ENCODE measurements around the gene TTLL3.

DNA sequence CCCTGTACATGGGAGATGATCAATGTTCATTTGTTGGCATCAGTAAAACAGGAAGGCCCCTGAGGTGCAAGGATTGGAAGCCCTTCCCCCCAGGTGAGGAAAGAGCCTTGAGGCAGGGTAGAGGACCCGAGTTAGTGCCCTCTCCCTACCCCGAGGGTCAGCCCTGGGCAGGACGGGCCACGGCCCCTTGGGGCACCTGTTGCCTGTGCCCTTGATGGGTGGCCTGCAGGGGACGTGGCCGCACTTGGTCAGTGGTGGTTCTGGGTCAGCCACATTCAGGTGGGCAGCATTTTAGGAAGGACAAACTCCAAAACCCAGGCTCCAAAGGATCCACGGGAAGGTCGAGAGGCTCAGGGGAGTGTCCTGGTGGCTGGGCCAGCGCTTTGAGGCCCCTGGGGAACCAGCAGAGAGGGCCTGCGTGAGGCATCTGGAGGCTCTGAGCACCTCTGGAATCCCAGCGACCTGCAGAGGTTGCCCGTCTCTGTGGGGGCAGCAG lies 49.5 kb downstream of the TTLL3 start:
- TF ChIP-seq, protein P1, sequence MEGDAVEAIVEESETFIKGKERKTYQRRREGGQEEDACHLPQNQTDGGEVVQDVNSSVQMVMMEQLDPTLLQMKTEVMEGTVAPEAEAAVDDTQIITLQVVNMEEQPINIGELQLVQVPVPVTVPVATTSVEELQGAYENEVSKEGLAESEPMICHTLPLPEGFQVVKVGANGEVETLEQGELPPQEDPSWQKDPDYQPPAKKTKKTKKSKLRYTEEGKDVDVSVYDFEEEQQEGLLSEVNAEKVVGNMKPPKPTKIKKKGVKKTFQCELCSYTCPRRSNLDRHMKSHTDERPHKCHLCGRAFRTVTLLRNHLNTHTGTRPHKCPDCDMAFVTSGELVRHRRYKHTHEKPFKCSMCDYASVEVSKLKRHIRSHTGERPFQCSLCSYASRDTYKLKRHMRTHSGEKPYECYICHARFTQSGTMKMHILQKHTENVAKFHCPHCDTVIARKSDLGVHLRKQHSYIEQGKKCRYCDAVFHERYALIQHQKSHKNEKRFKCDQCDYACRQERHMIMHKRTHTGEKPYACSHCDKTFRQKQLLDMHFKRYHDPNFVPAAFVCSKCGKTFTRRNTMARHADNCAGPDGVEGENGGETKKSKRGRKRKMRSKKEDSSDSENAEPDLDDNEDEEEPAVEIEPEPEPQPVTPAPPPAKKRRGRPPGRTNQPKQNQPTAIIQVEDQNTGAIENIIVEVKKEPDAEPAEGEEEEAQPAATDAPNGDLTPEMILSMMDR (IDR thresholded peaks at IDR 0.05; ENCODE audit: low read depth, low read length), result no peak
- TF ChIP-seq POLR2A (IDR thresholded peaks at IDR 0.05; ENCODE audit: extremely low read depth, insufficient read length) (no peak), MYC (IDR thresholded peaks at IDR 0.05; ENCODE audit: low read depth, low read length) (no peak)
- TF ChIP-seq, protein P2, sequence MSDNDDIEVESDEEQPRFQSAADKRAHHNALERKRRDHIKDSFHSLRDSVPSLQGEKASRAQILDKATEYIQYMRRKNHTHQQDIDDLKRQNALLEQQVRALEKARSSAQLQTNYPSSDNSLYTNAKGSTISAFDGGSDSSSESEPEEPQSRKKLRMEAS (IDR thresholded peaks at IDR 0.05; ENCODE audit: low read depth, low read length), result no peak

All from NB4 (cell line).